ENCODE results near the gene RNGTT. TPM values are rescaled to one million over a fixed set of nuclear protein-coding genes. Genes with fewer than 3 reads are reported as not detected.
A peak's percentile ranks its signal among the peaks of the same experiment; 100 is the strongest.

The RNGTT gene
- total RNA-seq, 1 donor: 38.0 TPM

DNA sequence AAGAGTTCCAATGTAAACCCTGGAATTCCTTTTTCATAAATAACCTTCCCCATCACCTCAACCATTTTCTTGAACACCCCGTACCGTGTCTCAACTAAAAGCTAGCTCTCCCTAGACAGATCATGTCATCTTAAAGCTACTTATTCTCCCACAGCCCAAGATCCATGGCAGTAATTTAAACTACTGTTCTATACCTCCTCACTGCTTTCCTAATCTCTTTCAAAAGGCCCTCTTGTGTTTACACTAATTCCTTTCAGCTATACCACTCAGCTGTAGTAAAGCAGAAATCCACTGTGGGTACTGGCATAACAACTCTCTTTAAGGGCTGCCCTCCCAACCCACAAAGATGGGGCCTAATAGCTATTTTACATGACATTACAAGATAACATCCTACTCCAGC is 67.5 kb downstream of the RNGTT start:
- no peak for DNase-seq (ENCODE audit: low read depth)
- TF ChIP-seq, protein P1, sequence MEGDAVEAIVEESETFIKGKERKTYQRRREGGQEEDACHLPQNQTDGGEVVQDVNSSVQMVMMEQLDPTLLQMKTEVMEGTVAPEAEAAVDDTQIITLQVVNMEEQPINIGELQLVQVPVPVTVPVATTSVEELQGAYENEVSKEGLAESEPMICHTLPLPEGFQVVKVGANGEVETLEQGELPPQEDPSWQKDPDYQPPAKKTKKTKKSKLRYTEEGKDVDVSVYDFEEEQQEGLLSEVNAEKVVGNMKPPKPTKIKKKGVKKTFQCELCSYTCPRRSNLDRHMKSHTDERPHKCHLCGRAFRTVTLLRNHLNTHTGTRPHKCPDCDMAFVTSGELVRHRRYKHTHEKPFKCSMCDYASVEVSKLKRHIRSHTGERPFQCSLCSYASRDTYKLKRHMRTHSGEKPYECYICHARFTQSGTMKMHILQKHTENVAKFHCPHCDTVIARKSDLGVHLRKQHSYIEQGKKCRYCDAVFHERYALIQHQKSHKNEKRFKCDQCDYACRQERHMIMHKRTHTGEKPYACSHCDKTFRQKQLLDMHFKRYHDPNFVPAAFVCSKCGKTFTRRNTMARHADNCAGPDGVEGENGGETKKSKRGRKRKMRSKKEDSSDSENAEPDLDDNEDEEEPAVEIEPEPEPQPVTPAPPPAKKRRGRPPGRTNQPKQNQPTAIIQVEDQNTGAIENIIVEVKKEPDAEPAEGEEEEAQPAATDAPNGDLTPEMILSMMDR (IDR thresholded peaks at IDR 0.05; ENCODE audit: insufficient read depth, low read depth, low read length): no peak
- no peak overlapping the region for H3K4me3 ChIP-seq (ENCODE audit: low read depth, low read length)

DNA sequence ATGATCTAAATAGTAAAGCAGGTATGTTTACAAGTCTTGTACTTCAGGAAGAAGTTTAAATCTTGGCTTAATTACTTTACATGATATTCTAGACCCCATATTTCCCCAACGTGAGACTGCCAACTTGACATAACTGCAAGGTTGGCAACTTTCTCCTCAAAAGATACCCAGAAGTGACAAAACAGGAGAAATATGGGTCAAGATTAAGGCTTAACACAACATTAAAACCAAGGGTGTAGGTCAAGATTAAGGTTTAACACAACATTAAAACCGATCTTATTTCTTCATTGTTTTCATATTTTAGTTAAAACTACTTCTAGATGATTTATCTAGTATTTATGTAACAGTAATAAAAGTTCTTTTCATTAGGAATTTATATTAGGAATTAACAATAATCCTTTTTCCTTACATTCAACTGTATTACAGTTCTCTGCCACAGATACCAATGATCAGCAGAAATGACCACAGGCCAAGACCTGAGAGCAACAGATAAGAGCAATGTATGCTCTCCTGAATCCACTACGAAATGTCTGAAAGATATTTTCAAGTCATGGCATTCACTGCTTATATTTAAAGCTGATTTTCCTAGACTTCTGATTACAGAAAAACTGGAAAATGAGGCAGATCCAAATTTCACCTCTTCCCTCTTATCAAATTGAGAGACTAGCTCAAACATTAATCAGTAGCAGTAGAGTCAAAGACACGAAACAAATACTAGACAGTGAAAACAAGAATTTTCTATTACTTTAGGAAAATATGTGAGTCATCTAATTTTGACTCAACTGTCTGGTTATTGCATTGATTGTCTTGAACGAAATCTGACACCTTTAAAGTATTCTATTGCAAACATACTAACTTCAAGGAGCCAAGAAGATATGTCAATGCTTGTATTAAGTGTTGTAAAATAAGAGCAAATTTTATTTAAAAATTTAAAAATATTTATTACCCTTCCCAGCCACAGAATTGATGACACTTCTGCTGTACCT is 72.3 kb downstream of the RNGTT start:
- TF ChIP-seq, protein P1 (IDR thresholded peaks at IDR 0.05; ENCODE audit: insufficient read depth, low read depth, low read length): no peak
- DNase-seq (ENCODE audit: low read depth): peak; percentile 9

DNA sequence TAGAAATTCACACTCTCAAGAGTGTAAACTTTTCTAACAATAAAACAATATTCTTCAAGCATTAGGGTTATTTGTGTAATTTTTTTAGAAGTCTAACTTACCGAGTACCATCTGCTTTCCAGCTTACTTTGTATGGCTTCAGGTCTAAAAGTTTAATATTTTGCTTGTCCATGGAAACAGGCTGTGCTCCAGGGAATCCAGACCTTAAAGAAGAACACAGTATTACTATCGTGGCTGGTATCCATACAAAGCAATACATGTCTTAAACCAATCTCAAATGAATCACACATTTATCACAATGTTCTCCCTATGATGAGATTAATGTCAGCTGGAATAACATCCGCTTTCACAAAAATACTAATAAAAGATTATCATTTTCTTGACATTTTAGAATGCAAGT is 73.0 kb downstream of the RNGTT start:
- no peak for DNase-seq (ENCODE audit: low read depth)
- H3K4me3 ChIP-seq (ENCODE audit: low read depth, low read length): no peak overlapping the region
- TF ChIP-seq, protein P1 (IDR thresholded peaks at IDR 0.05; ENCODE audit: insufficient read depth, low read depth, low read length): no peak

More for the DNA sequence above, 72.3 kb downstream of the RNGTT start:
- no peak overlapping the region for H3K4me3 ChIP-seq (ENCODE audit: low read depth, low read length)

DNA sequence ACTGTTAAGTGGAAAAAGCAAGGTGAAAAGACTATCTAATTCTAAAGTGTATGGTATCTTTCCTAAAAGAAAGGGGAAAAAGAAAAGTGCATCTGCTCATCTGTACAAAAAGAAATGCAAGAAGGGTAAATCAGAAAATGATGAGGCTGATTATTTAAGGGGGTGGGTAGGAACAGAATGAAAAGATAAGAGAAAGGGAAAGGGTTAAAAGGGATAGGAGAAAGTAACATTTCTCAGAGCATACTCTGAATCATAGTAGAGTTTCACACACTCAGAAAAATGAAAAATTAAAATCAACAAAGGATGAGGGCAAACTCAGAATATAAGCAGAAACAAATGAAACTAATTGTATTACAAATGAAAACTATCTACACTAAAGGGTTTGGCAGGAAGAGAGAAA is 79.1 kb downstream of the RNGTT start:
- no peak for DNase-seq (ENCODE audit: low read depth)
- H3K4me3 ChIP-seq (ENCODE audit: low read depth, low read length): no peak overlapping the region
- TF ChIP-seq, protein P1 (IDR thresholded peaks at IDR 0.05; ENCODE audit: insufficient read depth, low read depth, low read length): no peak

DNA sequence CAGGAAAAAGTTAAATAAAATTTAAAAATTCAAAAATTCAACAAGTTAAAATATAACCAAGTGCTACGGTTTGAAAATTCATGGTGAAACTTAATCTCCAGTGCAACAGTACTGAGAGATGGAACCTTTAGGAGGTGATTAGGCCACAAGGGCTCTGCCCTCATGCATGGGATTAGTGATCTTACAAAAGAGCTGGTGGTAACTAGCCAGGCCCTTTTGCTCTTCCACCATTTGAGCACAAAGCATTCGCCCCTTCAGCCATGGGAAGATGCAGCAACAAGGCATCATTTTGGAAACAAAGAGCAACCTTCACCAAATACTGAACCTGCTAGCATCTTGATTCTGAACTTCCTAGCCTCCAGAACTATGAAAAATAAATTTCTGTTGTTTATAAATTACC is 80.9 kb downstream of the RNGTT start:
- TF ChIP-seq, protein P1 (IDR thresholded peaks at IDR 0.05; ENCODE audit: insufficient read depth, low read depth, low read length): no peak
- H3K4me3 ChIP-seq (ENCODE audit: low read depth, low read length): no peak overlapping the region
- DNase-seq (ENCODE audit: low read depth): no peak

DNA sequence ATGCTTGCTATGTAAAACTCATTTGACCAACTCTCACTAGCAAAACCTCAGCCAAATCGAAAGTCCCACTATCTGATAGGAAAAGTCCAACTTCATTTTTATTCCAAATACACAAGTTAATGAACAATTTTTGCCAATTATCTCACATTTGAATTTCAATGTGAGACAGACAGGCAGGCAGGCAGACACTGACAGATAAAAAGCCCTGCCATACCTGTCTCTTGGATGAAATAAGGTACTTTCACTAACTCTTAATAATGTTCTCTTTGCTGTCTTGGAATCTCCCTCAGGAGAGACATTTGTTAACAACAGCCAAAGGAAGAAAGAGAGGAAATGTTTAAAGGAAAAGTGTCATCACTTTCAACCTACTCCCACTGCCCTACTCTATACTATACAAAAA is 82.0 kb downstream of the RNGTT start:
- no peak overlapping the region for H3K4me3 ChIP-seq (ENCODE audit: low read depth, low read length)
- no peak for DNase-seq (ENCODE audit: low read depth)
- TF ChIP-seq, protein P1 (IDR thresholded peaks at IDR 0.05; ENCODE audit: insufficient read depth, low read depth, low read length): no peak
